A549 (cell line): Measurements from ENCODE around the gene FBN2. TPM values are rescaled to one million over a fixed set of nuclear protein-coding genes. Genes with fewer than 3 reads are reported as not detected.

ENCODE experiments used
- ATAC-seq, 2 experiments: fragments of 200-7000 bp in 1 of 2; fragments of >200 bp in 1 of 2; cut with Nextera tagmentation in 1 of 2; cut with Tn5 transposase in 1 of 2; 3 replicates each; pipeline versions ENCODE4 v1.8.0 to v1.9.1; 2018 to 2020; ENCODE audit warnings: mild to moderate bottlenecking in 1 of 2, moderate library complexity in 1 of 2
- CTCF ChIA-PET: fragments of 300-600 bp; sonication (Branson Sonifier 250); formaldehyde crosslinking; extraction: SDS; loops from one replicate; lab custom pipeline; 2021; ENCODE audit warnings: antibody characterized with exemption, inconsistent platforms; lab: Yijun Ruan, JAX
- POLR2A ChIA-PET: fragments of 350-600 bp; formaldehyde crosslinking; extraction: SDS; loops from one replicate; lab custom pipeline; 2021; ENCODE audit warnings: antibody characterized with exemption, inconsistent platforms; lab: Yijun Ruan, JAX
- DNase-seq, 2 experiments: peaks; one replicate each; pipeline versions ENCODE4 v3.0.0 to v3.0.0-alpha.2; 2011 to 2016; ENCODE audit warnings: low read depth in 1 of 2, low spot score in 1 of 2
- FAIRE-seq: peaks from 2 replicates; lab custom pipeline; 2011; peaks lifted over from hg19 to GRCh38; lab: Jason Lieb, UNC
- H3K27ac ChIP-seq, 2 experiments: fragments of >200 bp; sonication (Bioruptor Twin); formaldehyde crosslinking; 3 replicates each; pipeline ENCODE4 v1.5.1; 2016 to 2017
- H3K4me1 ChIP-seq: fragments of >200 bp; sonication (Bioruptor Twin); formaldehyde crosslinking; 3 replicates; pipeline ENCODE4 v1.6.1; 2016
- H3K4me2 ChIP-seq: fragments of >200 bp; sonication (Bioruptor Twin); formaldehyde crosslinking; 3 replicates; pipeline ENCODE4 v1.6.1; 2016
- H3K4me3 ChIP-seq: fragments of >200 bp; sonication (Bioruptor Twin); formaldehyde crosslinking; 3 replicates; pipeline ENCODE4 v1.5.1; 2016
- H3K9me3 ChIP-seq: fragments of >200 bp; sonication (Bioruptor Twin); formaldehyde crosslinking; 3 replicates; pipeline ENCODE4 v1.6.1; 2016
- BCL3 ChIP-seq: fragments of >200 bp; sonication (Bioruptor Twin); formaldehyde crosslinking; IDR thresholded peaks from 3 replicates; pipeline ENCODE4 v1.6.1; 2016
- BHLHE40 ChIP-seq: IDR thresholded peaks from 2 replicates; pipeline ENCODE4 v1.6.1; 2012; ENCODE audit warnings: low read depth, low read length, inconsistent platforms
- CBX8 ChIP-seq: fragments of 200-600 bp; sonication (generic); IDR thresholded peaks from 2 replicates; pipeline ENCODE4 v1.6.1; 2016
- CHD4 ChIP-seq: fragments of 200-600 bp; sonication (generic); IDR thresholded peaks from 2 replicates; pipeline ENCODE4 v1.6.1; 2016; ENCODE audit warnings: antibody characterized with exemption, mild to moderate bottlenecking, borderline replicate concordance
- ELK1 ChIP-seq: fragments of 150-350 bp; IDR thresholded peaks from 2 replicates; pipeline ENCODE4 v1.6.1; 2014; ENCODE audit warnings: low read depth, mild to moderate bottlenecking, low read length
- EP300 ChIP-seq, 2 experiments: fragments of >200 bp; sonication (Bioruptor Twin); formaldehyde crosslinking; IDR thresholded peaks; 2 replicates in 1 of 2; 3 replicates in 1 of 2; pipeline ENCODE4 v1.6.1; 2016 to 2017
- ESRRA ChIP-seq: fragments of 150-350 bp; IDR thresholded peaks from 2 replicates; pipeline ENCODE4 v1.6.1; 2014; ENCODE audit warnings: mild to moderate bottlenecking, low read length, borderline replicate concordance
- FOSL2 ChIP-seq, 2 experiments: fragments of 450-650 bp in 1 of 2; fragments of >200 bp in 1 of 2; sonication (Bioruptor Twin) in 1 of 2; formaldehyde crosslinking; IDR thresholded peaks; 2 replicates each; pipeline versions ENCODE4 v1.5.0 to v1.6.1; 2016 to 2020; ENCODE audit warnings: mild to moderate bottlenecking in 1 of 2, moderate library complexity in 1 of 2
- HDAC2 ChIP-seq: fragments of 200-600 bp; sonication (generic); IDR thresholded peaks from 2 replicates; pipeline ENCODE4 v1.6.1; 2016
- HMGXB4 ChIP-seq: fragments of 250-450 bp; sonication (Bioruptor Pico); IDR thresholded peaks from 2 replicates; pipeline ENCODE4 v1.5.0; 2021; ENCODE audit warnings: mild to moderate bottlenecking, moderate library complexity, borderline replicate concordance
- HOXA7 ChIP-seq: fragments of 250-450 bp; sonication (Bioruptor Pico); IDR thresholded peaks from 2 replicates; pipeline ENCODE4 v1.5.0; 2020; ENCODE audit warnings: mild to moderate bottlenecking, moderate library complexity
- HOXB13 ChIP-seq: fragments of 250-450 bp; sonication (Bioruptor Pico); IDR thresholded peaks from 2 replicates; pipeline ENCODE4 v1.5.0; 2020; ENCODE audit warnings: low read depth, mild to moderate bottlenecking, moderate library complexity
- HOXB5 ChIP-seq: fragments of 250-450 bp; sonication (Bioruptor Pico); IDR thresholded peaks from 2 replicates; pipeline ENCODE4 v1.5.0; 2020; ENCODE audit warnings: mild to moderate bottlenecking, moderate library complexity
- JUN ChIP-seq, 2 experiments: fragments of >200 bp; sonication (Bioruptor Twin); formaldehyde crosslinking; IDR thresholded peaks; 2 replicates in 1 of 2; 3 replicates in 1 of 2; pipeline ENCODE4 v1.6.1; 2016 to 2017
- MAFK ChIP-seq: fragments of 450-650 bp; IDR thresholded peaks from 2 replicates; pipeline ENCODE4 v1.6.1; 2014; ENCODE audit not compliant: partially characterized antibody
- MAX ChIP-seq: IDR thresholded peaks from 2 replicates; pipeline ENCODE4 v1.6.1; 2012
- MAZ ChIP-seq: fragments of 150-350 bp; IDR thresholded peaks from 2 replicates; pipeline ENCODE4 v1.6.1; 2014; ENCODE audit warnings: antibody characterized with exemption, low read depth, low read length, borderline replicate concordance
- NR3C1 ChIP-seq: fragments of >200 bp; sonication (Bioruptor Twin); formaldehyde crosslinking; IDR thresholded peaks from 3 replicates; pipeline ENCODE4 v1.6.1; 2017
- POLR2AphosphoS2 ChIP-seq: conservative IDR thresholded peaks from 2 replicates; pipeline ENCODE4 v1.6.1; 2012; ENCODE audit warnings: low read length, improper control_type of control experiment, inconsistent platforms
- RARB ChIP-seq: fragments of 250-450 bp; sonication (Bioruptor Pico); IDR thresholded peaks from 2 replicates; pipeline ENCODE4 v1.8.0; 2021; ENCODE audit warnings: mild to moderate bottlenecking, moderate library complexity
- RCOR1 ChIP-seq: fragments of 150-350 bp; IDR thresholded peaks from 2 replicates; pipeline ENCODE4 v1.6.1; 2014; ENCODE audit warnings: antibody characterized with exemption, low read length, low read depth
- RFX5 ChIP-seq: fragments of 450-650 bp; IDR thresholded peaks from 2 replicates; pipeline ENCODE4 v1.7.1; 2014; ENCODE audit warnings: antibody characterized with exemption, mild to moderate bottlenecking, moderate library complexity
- USF2 ChIP-seq: fragments of 450-650 bp; IDR thresholded peaks from 2 replicates; pipeline ENCODE4 v1.6.1; 2014; ENCODE audit warnings: antibody characterized with exemption
- ZC3H11A ChIP-seq: fragments of 450-650 bp; IDR thresholded peaks from 2 replicates; pipeline ENCODE4 v1.6.1; 2014; ENCODE audit warnings: antibody characterized with exemption, mild to moderate bottlenecking
- ZFP36 ChIP-seq: fragments of 450-650 bp; IDR thresholded peaks from 2 replicates; pipeline ENCODE4 v1.6.1; 2014; ENCODE audit warnings: borderline replicate concordance; ENCODE audit not compliant: partially characterized antibody
- WGBS: methylation state at CpG from one replicate; pipeline ENCODE4 v1.1.6; 2017; ENCODE audit errors: missing lambda C conversion rate; 5-methylcytosine and 5-hydroxymethylcytosine counted together
- polyA plus RNA-seq, 4 experiments: library from polyadenylated mRNA; depleted of rRNA in 3 of 4; stranded (reverse); fragments of >200 nt; fragmentation: RNase III in 1 of 4; extraction: RNeasy Plus Mini Kit Qiagen cat#74134 plus additional on column Dnase treatment in 1 of 4; gene quantifications; 2 replicates in 3 of 4; 3 replicates in 1 of 4; pipeline ENCODE4 v1.2.3, GENCODE V29; 2011 to 2017

The FBN2 gene
- polyA plus RNA-seq, 2 of the 4 experiments (the other 2 are of a cell fraction): 22.2 to 22.7 TPM

- ATAC-seq (no peak), FAIRE-seq (no peak)
- H3K27ac ChIP-seq: no peak overlapping the region
- CTCF ChIA-PET: no interaction called here
- peaks cover 6% of the 10 kb centered on the region; the same call in 1 of the 3 replicates for H3K4me1 ChIP-seq
- WGBS: 63% methylated on average over 4 of the region's 4 CpGs
- no peak overlapping the region for H3K4me3 ChIP-seq
- POLR2A ChIA-PET: no interaction called here
- TF ChIP-seq POLR2AphosphoS2: no peak
- no peak for TF ChIP-seq RCOR1
- TF ChIP-seq BCL3: no peak
- TF ChIP-seq ELK1: no peak
- no peak for TF ChIP-seq MAFK
- TF ChIP-seq HOXB13: no peak
- no peak for TF ChIP-seq HOXA7 (CRISPR knock-in tag)
- no peak for TF ChIP-seq EP300 (IDR thresholded peaks at IDR 0.05)
- no peak for TF ChIP-seq ZC3H11A
- TF ChIP-seq BHLHE40: no peak
- no peak for TF ChIP-seq FOSL2 (IDR thresholded peaks at IDR 0.05)
- TF ChIP-seq FOSL2 (CRISPR knock-in tag; IDR thresholded peaks at IDR 0.05): no peak
- TF ChIP-seq CHD4: no peak
- TF ChIP-seq, all 56 proteins: peak for 0
- no peak overlapping the region for H3K4me2 ChIP-seq
- DNase-seq: no peak
- no peaks in the 10 kb centered on the region for H3K9me3 ChIP-seq
These were observed 237.9 kb downstream of the FBN2 start for GRCh38 chr5:128300181-128300580.

GRCh38 chr5:128290152-128290858, 247.7 kb downstream of the FBN2 start:
- Histone ChIP-seq H3K27ac (peak overlapping the region; percentile 47 to 51; a peak in 3 of 6 replicates), H3K4me3 (no peak overlapping the region), H3K9me3 (no peaks in the 10 kb centered on the region), H3K4me2 (0 out of 3 replicates have a peak overlapping the region, but pooled peaks have one; percentile 4), H3K4me1 (peaks cover 9% of the 10 kb centered on the region; the same call in 1 of the 3 replicates)
- 51% methylated on average over 2 of the region's 2 CpGs for WGBS
- ATAC-seq (no peak), DNase-seq (no peak), FAIRE-seq (no peak)
- POLR2A ChIA-PET: no interaction called here
- CTCF ChIA-PET: interaction anchor here (1.3 kb wide), 1 partner anchor 10 kb away, joined by 3 read pairs; no protein-coding TSS in a partner anchor
- TF ChIP-seq MAFK (peak; percentile 94), USF2 (no peak)

- ATAC-seq (no peak), DNase-seq (no peak), FAIRE-seq (no peak)
- H3K4me3 ChIP-seq: no peak overlapping the region
- 54% methylated on average over 2 of the region's 2 CpGs for WGBS
- no peak overlapping the region for H3K27ac ChIP-seq
- TF ChIP-seq NR3C1 (no peak), RFX5 (no peak), RARB (no peak), MAX (no peak), JUN (IDR thresholded peaks at IDR 0.05) (no peak), ZFP36 (no peak), CBX8 (no peak), USF2 (no peak), HDAC2 (no peak), MAZ (no peak), HOXB5 (CRISPR knock-in tag) (no peak), EP300 (IDR thresholded peaks at IDR 0.05) (no peak), FOSL2 (IDR thresholded peaks at IDR 0.05) (no peak), FOSL2 (CRISPR knock-in tag; IDR thresholded peaks at IDR 0.05) (no peak), ESRRA (no peak), HMGXB4 (no peak), CHD4 (no peak)
- no peaks in the 10 kb centered on the region for H3K9me3 ChIP-seq
- no peak overlapping the region for H3K4me2 ChIP-seq
- POLR2A ChIA-PET: no interaction called here
- CTCF ChIA-PET: no interaction called here
- peaks cover 9% of the 10 kb centered on the region; the same call in 1 of the 3 replicates for H3K4me1 ChIP-seq
These were observed 250.3 kb downstream of the FBN2 start for GRCh38 chr5:128287740-128288139.
